ENCODE measurements around the gene ANKRD11.
A peak's percentile ranks its signal among the peaks of the same experiment; 100 is the strongest.
"Not testable (repeated sequence)": the region's sequence is repeated elsewhere in the genome, so short reads cannot be mapped to it uniquely, and the experiment has no call there.

The ANKRD11 gene

GRCh38 chr16:89450537-89450936 lies 39.8 kb downstream of the ANKRD11 start:
- DNase-seq (ENCODE audit: low spot score), result no peak

GRCh38 chr16:89449726-89450335 lies 40.5 kb downstream of the ANKRD11 start:
- no peak for DNase-seq (ENCODE audit: low spot score)

DNA sequence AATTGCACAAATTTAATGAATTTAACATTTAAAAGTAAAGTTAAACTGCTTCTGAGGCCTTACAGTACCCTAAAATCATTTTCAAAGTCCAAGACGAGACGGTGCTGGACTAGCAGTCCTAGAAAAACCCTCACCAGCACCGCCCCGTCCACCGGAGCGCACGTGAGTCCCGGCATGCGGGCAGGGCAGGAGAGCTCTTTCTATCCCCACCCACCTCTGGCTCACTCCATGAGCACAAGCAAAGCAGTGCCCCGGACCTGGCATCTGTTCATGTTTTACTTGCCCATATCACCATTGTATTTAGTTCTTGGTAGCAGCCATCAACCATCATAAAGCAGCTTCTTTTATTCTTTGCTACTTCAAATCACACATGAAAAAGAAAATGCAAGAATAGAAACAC lies 41.7 kb downstream of the ANKRD11 start:
- DNase-seq (ENCODE audit: low spot score), result no peak

DNA sequence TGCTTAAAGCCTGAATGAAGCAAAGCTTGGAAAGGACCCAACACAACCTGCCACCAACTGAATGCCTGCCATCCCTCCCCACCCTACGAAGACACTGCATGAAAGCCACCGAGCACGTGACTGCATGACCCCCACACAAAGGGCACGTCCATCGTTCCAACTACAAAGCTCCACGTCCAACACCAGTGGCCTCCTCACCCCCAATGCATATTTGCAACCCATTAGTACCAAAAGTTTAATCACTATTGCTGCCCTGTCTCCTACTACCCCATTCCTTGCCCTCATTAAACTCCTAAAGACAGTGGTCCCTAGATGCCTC lies 43.4 kb downstream of the ANKRD11 start:
- no peak for DNase-seq (ENCODE audit: low spot score)

DNA sequence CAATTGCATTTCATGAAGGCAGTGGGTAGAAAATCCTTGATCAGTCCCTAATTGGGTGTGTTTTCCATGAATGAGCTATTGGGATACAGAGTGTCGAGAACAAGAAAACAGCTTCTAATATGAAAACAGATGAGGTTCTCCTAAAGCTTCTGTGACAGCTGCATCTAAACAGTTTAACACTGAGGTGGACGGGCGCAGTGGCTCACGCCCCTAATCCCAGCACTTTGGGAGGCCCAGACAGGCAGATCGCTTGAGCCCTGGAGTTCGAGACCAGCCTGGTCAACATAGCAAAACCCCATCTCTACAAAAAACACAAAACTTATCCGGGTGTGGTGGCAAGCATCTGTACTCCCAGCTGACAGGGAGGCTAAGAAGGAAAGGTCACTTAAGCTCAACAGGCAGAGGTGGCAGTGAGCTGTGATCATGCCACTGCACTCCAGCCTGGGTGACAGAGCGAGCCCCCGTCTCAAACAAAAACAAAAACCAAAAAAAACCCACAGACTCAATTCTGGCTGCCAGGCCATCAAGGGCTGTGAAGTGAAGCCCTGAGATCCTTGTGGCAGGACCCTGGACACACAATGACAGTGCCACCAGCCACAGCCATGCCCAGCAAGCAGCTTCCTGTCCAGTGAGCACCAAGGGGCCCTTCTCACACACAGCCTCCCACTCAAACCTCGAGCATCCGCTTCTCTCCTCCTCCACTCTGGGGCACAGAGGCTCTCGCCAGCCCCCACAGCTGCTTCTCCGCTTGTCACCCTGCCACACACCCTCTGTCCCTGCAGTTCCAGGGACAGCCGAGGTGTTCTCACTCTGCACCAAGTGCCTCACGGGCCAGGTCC lies 44.0 kb downstream of the ANKRD11 start:
- DNase-seq (ENCODE audit: low spot score), result no peak

GRCh38 chr16:89445166-89445565 lies 45.2 kb downstream of the ANKRD11 start:
- DNase-seq (ENCODE audit: low spot score), result no peak

DNA sequence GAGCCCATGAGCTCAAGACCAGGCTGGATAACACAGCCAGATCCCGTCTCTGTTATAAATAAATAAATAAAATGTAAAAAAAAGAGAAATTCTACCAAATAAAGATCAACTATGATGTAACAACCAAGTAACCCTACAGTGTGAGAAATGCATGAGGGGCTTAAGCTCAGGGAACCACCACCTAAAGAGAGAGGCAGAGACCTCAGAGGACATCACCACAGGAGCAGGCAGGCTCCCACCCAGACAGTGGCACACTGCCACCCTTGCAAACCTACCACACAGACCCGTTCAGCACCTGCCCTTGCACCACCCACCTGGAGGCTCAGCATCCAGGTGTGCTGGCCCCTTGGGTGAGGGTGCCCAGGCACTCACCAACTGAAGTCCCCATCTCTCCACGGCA lies 45.6 kb downstream of the ANKRD11 start:
- no peak for DNase-seq (ENCODE audit: low spot score)

DNA sequence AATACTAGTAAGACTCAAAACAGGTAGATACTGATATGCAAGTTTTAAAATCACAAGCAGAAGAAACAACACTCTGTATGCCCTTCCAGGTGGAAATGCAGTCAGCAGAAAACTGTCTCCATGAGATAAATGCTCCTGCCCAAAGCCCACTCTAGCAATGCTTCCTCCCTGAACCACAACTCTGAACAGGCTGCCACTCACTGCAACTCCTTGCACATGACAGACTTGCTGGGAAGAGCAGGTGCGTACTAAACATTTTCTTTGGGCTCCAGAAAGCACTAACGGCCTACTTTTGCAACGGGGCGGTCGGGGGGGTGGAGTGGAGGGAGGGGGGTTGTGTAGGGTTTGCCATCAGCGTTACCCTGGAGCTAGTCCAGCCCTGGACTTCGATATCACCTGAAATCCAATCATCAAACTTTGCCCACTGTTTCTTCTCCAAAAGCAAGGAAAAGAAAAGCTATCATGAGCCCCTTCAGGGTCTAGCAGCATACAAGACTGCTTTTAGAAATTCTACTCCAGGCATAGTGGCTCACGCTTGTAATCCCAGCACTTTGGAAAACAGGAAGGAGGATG lies 46.1 kb downstream of the ANKRD11 start:
- no peak for DNase-seq (ENCODE audit: low spot score)

- no peak for DNase-seq (ENCODE audit: low spot score)
These were observed 46.7 kb downstream of the ANKRD11 start for GRCh38 chr16:89443727-89444084.

- DNase-seq (ENCODE audit: low spot score), result peak; percentile 55
These were observed 47.2 kb downstream of the ANKRD11 start for GRCh38 chr16:89442990-89443726.

GRCh38 chr16:89442588-89442987 lies 47.8 kb downstream of the ANKRD11 start:
- no peak for DNase-seq (ENCODE audit: low spot score)

DNA sequence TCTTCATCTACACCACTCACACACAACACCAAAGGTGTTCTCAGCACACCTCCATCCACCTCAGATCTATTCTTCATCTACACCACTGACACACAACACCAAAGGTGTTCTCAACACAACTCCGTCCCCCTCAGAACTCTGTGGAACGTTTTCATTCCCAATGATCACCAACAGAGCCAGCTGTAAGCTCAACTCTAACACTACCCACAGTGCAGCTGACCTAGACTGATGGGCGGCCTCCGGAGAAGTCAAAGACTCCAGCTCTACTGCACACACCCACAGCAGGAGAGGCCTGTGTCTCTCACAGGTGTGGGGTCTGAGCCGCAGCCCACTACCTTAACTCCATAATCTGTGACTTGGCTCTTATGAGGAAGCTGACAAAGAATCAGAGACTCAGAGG lies 50.7 kb downstream of the ANKRD11 start:
- no peak for DNase-seq (ENCODE audit: low spot score)

DNA sequence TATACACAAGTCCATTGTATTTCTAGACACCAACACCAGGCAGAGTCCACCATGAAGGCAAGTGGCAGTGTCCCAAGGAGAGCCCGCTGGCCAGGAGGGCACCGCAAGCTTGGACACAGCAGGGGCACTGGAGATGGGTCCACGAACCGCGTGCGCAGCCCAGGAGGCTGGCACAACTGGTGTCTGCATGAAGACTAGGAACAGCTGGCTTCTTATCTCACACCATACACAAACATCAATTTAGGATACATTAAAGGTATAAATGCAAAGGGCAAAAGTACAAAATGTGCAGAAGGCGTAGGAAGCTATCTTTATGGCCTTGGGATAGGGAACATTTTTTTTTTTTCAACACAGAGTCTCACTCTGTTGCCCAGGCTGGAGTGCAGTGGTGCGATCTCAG lies 52.4 kb downstream of the ANKRD11 start:
- no peak for DNase-seq (ENCODE audit: low spot score)

GRCh38 chr16:89437251-89437987 lies 52.9 kb downstream of the ANKRD11 start:
- no peak for DNase-seq (ENCODE audit: low spot score)

DNA sequence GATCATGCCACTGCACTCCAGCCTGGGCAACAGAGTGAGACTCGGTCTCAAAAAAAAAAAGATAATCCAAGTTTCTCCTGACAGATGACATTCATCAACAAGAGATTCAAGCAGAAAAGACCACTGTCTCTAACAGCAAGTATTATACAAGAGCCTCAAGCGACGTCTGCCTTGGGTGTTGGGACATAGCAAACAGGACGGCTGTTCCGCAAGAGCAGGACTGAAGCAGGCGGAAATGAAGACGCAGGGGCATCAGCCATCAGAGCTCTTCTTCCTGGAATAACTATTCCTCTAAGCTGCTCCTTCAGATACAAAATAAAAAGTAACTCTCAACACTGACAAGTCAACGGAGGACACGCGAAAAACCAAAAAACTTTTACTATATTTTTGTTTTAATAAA lies 54.0 kb downstream of the ANKRD11 start:
- DNase-seq (ENCODE audit: low spot score), result no peak

- DNase-seq (ENCODE audit: low spot score), result not testable (repeated sequence)
These were observed 55.3 kb downstream of the ANKRD11 start for GRCh38 chr16:89435059-89435458.

GRCh38 chr16:89434490-89434889 lies 55.9 kb downstream of the ANKRD11 start:
- DNase-seq (ENCODE audit: low spot score), result no peak

DNA sequence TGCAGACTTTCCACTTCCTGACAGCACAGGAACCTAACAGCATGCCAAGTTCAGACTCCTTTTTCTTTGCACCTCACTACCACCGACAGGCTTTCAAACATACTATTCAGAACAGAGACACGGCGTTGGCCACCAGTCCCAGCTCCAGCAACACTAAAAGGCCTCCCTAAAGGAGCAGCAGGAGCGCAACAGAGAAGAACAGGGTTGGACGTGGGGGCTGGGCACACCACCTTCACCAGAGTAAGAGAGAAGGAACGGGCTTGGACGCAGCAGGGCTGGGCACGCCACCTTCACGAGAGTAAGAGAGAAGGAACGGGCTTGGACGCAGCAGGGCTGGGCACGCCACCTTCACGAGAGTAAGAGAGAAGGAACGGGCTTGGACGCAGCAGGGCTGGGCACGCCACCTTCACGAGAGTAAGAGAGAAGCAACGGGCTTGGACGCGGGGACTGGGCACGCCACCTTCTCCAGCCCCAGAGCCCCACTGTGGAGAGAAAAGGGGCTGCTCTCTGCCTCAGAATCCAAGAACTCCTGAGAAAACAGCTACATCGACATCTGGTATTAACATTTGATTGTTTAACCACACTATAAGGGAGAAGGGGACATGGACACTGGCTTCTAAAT lies 56.9 kb downstream of the ANKRD11 start:
- not testable (repeated sequence) for DNase-seq (ENCODE audit: low spot score)

GRCh38 chr16:89431630-89432029 lies 58.7 kb downstream of the ANKRD11 start:
- no peak for DNase-seq (ENCODE audit: low spot score)

GRCh38 chr16:89431158-89431584 lies 59.2 kb downstream of the ANKRD11 start:
- peak; percentile 89 for DNase-seq (ENCODE audit: low spot score)

- peak; percentile 64 for DNase-seq (ENCODE audit: low spot score)
These were observed 59.8 kb downstream of the ANKRD11 start for GRCh38 chr16:89430436-89431157.
